ENCODE data around the gene SERPING1.
A peak's percentile ranks its signal among the peaks of the same experiment; 100 is the strongest.

The SERPING1 gene

GRCh38 chr11:57644748-57645688 lies 47.5 kb downstream of the SERPING1 start:
- Histone ChIP-seq H3K9me3 (ENCODE audit: insufficient read depth, low read length) (no peaks in the 10 kb centered on the region), H3K27me3 (ENCODE audit: insufficient read depth, insufficient read length) (no peaks in the 10 kb centered on the region), H3K36me3 (ENCODE audit: insufficient read depth, insufficient read length, low read length) (peaks cover 53% of the 10 kb centered on the region), H3K4me3 (ENCODE audit: insufficient read length, low read depth) (no peak overlapping the region), H3K9ac (ENCODE audit: insufficient read length, low read depth) (peak overlapping the region; percentile 18), H3K4me1 (ENCODE audit: insufficient read depth, insufficient read length) (peaks cover 33% of the 10 kb centered on the region)
- TF ChIP-seq YY1 (IDR thresholded peaks at IDR 0.05; ENCODE audit: insufficient read depth, insufficient read length) (no peak), ZNF274 (IDR thresholded peaks at IDR 0.05; ENCODE audit: low read depth, low read length) (no peak), SUZ12 (IDR thresholded peaks at IDR 0.05; ENCODE audit: extremely low read depth, insufficient read depth, insufficient read length) (no peak)
- peak; percentile 72 for DNase-seq (ENCODE audit: low read depth, low spot score)

GRCh38 chr11:57645689-57646085 lies 48.2 kb downstream of the SERPING1 start:
- no peak overlapping the region for H3K4me3 ChIP-seq (ENCODE audit: insufficient read length, low read depth)
- peak overlapping the region; percentile 18 for H3K9ac ChIP-seq (ENCODE audit: insufficient read length, low read depth)
- no peak for DNase-seq (ENCODE audit: low read depth, low spot score)
- H3K27me3 ChIP-seq (ENCODE audit: insufficient read depth, insufficient read length): no peaks in the 10 kb centered on the region
- no peaks in the 10 kb centered on the region for H3K9me3 ChIP-seq (ENCODE audit: insufficient read depth, low read length)
- no peak for TF ChIP-seq YY1 (IDR thresholded peaks at IDR 0.05; ENCODE audit: insufficient read depth, insufficient read length)
- no peak for TF ChIP-seq ZNF274 (IDR thresholded peaks at IDR 0.05; ENCODE audit: low read depth, low read length)
- no peak for TF ChIP-seq SUZ12 (IDR thresholded peaks at IDR 0.05; ENCODE audit: extremely low read depth, insufficient read depth, insufficient read length)
- peaks cover 35% of the 10 kb centered on the region for H3K4me1 ChIP-seq (ENCODE audit: insufficient read depth, insufficient read length)
- H3K36me3 ChIP-seq (ENCODE audit: insufficient read depth, insufficient read length, low read length): peaks cover 47% of the 10 kb centered on the region

- Histone ChIP-seq H3K4me3 (ENCODE audit: insufficient read length, low read depth) (no peak overlapping the region), H3K36me3 (ENCODE audit: insufficient read depth, insufficient read length, low read length) (peaks cover 41% of the 10 kb centered on the region)
Observed at GRCh38 chr11:57646194-57646798, 48.8 kb downstream of the SERPING1 start.

GRCh38 chr11:57646799-57647303 lies 49.4 kb downstream of the SERPING1 start:
- Histone ChIP-seq H3K4me3 (ENCODE audit: insufficient read length, low read depth) (no peak overlapping the region), H3K27me3 (ENCODE audit: insufficient read depth, insufficient read length) (no peaks in the 10 kb centered on the region), H3K36me3 (ENCODE audit: insufficient read depth, insufficient read length, low read length) (peaks cover 35% of the 10 kb centered on the region), H3K4me1 (ENCODE audit: insufficient read depth, insufficient read length) (peaks cover 31% of the 10 kb centered on the region), H3K9ac (ENCODE audit: insufficient read length, low read depth) (peak overlapping the region; percentile 67), H3K9me3 (ENCODE audit: insufficient read depth, low read length) (no peaks in the 10 kb centered on the region)
- no peak for DNase-seq (ENCODE audit: low read depth, low spot score)
- no peak for TF ChIP-seq YY1 (IDR thresholded peaks at IDR 0.05; ENCODE audit: insufficient read depth, insufficient read length)
- no peak for TF ChIP-seq ZNF274 (IDR thresholded peaks at IDR 0.05; ENCODE audit: low read depth, low read length)
- no peak for TF ChIP-seq SUZ12 (IDR thresholded peaks at IDR 0.05; ENCODE audit: extremely low read depth, insufficient read depth, insufficient read length)

More at GRCh38 chr11:57646194-57646798, 48.8 kb downstream of the SERPING1 start:
- Histone ChIP-seq H3K4me1 (ENCODE audit: insufficient read depth, insufficient read length) (peaks cover 32% of the 10 kb centered on the region), H3K9ac (ENCODE audit: insufficient read length, low read depth) (peak overlapping the region; percentile 18), H3K27me3 (ENCODE audit: insufficient read depth, insufficient read length) (no peaks in the 10 kb centered on the region), H3K9me3 (ENCODE audit: insufficient read depth, low read length) (no peaks in the 10 kb centered on the region)
- TF ChIP-seq ZNF274 (IDR thresholded peaks at IDR 0.05; ENCODE audit: low read depth, low read length) (no peak), SUZ12 (IDR thresholded peaks at IDR 0.05; ENCODE audit: extremely low read depth, insufficient read depth, insufficient read length) (no peak), YY1 (IDR thresholded peaks at IDR 0.05; ENCODE audit: insufficient read depth, insufficient read length) (no peak)
- DNase-seq (ENCODE audit: low read depth, low spot score): no peak

- Histone ChIP-seq H3K4me3 (ENCODE audit: insufficient read length, low read depth) (no peak overlapping the region), H3K9ac (ENCODE audit: insufficient read length, low read depth) (peak overlapping the region; percentile 67), H3K4me1 (ENCODE audit: insufficient read depth, insufficient read length) (peaks cover 31% of the 10 kb centered on the region), H3K27me3 (ENCODE audit: insufficient read depth, insufficient read length) (no peaks in the 10 kb centered on the region), H3K36me3 (ENCODE audit: insufficient read depth, insufficient read length, low read length) (peaks cover 32% of the 10 kb centered on the region), H3K9me3 (ENCODE audit: insufficient read depth, low read length) (no peaks in the 10 kb centered on the region)
- DNase-seq (ENCODE audit: low read depth, low spot score): no peak
- TF ChIP-seq SUZ12 (IDR thresholded peaks at IDR 0.05; ENCODE audit: extremely low read depth, insufficient read depth, insufficient read length): no peak
Observed at GRCh38 chr11:57647372-57647771, 49.9 kb downstream of the SERPING1 start.

GRCh38 chr11:57647960-57648800 lies 50.7 kb downstream of the SERPING1 start:
- Histone ChIP-seq H3K27me3 (ENCODE audit: insufficient read depth, insufficient read length) (no peaks in the 10 kb centered on the region), H3K36me3 (ENCODE audit: insufficient read depth, insufficient read length, low read length) (peaks cover 26% of the 10 kb centered on the region), H3K9me3 (ENCODE audit: insufficient read depth, low read length) (no peaks in the 10 kb centered on the region), H3K4me3 (ENCODE audit: insufficient read length, low read depth) (no peak overlapping the region), H3K9ac (ENCODE audit: insufficient read length, low read depth) (peak overlapping the region; percentile 67), H3K4me1 (ENCODE audit: insufficient read depth, insufficient read length) (peaks cover 31% of the 10 kb centered on the region)
- no peak for DNase-seq (ENCODE audit: low read depth, low spot score)
- TF ChIP-seq YY1 (IDR thresholded peaks at IDR 0.05; ENCODE audit: insufficient read depth, insufficient read length): no peak
- TF ChIP-seq ZNF274 (IDR thresholded peaks at IDR 0.05; ENCODE audit: low read depth, low read length): no peak
- no peak for TF ChIP-seq SUZ12 (IDR thresholded peaks at IDR 0.05; ENCODE audit: extremely low read depth, insufficient read depth, insufficient read length)

Data from NT2/D1 (cell line).